ENCODE results near the gene ATXN10. TPM values are rescaled to one million over a fixed set of nuclear protein-coding genes. Genes with fewer than 3 reads are reported as not detected.

Gene ATXN10
- total RNA-seq, 1 donor from 2014 or later: 232 TPM

DNA sequence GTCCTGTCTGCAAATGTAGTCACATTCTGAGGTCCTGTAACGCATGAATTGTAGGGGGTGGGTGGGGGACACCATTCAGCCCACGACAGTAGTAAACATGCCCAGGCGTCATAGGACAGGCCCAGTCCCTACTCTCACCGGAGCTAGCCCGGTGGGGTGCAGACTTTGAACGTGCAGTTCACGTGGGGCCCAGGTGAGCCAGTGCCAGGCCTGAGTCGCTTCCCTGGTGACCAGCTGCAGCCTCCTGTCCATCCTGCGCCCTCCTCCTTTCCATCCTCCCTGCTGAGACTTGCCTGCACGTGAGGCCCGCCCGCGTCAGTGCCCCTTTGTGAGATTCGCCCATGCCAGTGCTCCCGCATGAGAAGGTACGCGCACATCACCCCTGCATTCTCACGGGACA is 188.6 kb downstream of the ATXN10 start:
- Mint-ChIP-seq H3K27me3 (ENCODE audit: low read depth) (peaks cover 22% of the 10 kb centered on the region), H3K4me1 (peaks cover 26% of the 10 kb centered on the region), H3K27ac (ENCODE audit: unreplicated experiment) (no peak overlapping the region), H3K36me3 (ENCODE audit: low read depth) (peaks cover 38% of the 10 kb centered on the region), H3K4me3 (no peak overlapping the region), H3K9me3 (peaks cover 2% of the 10 kb centered on the region)
- TF ChIP-seq CTCF (conservative IDR thresholded peaks at IDR 0.05): no peak
- no peak for DNase-seq (ENCODE audit: low read depth, low spot score)

- H3K9me3 Mint-ChIP-seq: peaks cover 2% of the 10 kb centered on the region
- H3K4me3 Mint-ChIP-seq: no peak overlapping the region
- H3K27me3 Mint-ChIP-seq (ENCODE audit: low read depth): peaks cover 28% of the 10 kb centered on the region
- H3K27ac Mint-ChIP-seq (ENCODE audit: unreplicated experiment): no peak overlapping the region
- H3K36me3 Mint-ChIP-seq (ENCODE audit: low read depth): peaks cover 27% of the 10 kb centered on the region
- DNase-seq (ENCODE audit: low read depth, low spot score): no peak
- no peak for TF ChIP-seq CTCF (conservative IDR thresholded peaks at IDR 0.05)
- peaks cover 24% of the 10 kb centered on the region for H3K4me1 Mint-ChIP-seq
These were observed 189.6 kb downstream of the ATXN10 start for GRCh38 chr22:45861259-45861658.

DNA sequence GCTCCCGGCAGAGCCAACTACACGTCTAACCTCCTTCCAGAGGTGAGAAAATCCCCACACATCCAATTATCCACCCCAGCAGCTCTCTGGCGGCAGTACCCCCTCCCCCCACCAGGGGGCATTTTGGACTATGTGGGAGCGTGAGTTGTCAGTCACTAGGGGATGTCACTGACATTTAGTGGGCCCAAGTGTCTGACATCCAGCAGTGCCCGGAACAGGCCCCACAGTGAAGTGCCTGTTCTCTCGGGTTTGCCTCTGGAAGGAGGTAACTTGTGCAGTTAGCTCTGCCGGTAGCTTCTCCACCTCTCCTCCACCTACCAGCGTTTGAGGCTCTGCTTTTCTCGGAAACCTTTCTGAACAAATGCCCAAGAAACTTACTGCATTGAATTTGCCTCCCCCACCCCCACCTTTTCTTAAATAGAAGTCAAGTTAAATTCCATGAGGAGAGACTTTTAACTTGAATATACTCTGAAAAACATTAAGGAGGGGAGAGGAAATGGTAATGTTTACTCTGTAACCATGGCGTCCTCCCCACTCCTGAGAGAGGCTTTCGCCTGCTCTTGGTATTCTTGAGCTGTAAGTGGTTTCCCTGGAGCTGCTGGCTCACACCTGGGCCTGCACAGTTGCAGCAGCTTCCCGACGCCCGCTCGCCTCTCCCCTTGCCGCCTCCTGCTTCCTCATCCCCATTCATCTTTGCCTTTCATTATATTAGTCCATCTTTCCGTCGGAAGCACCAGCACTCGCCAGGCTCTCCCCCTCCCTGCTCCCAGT is 192.5 kb downstream of the ATXN10 start:
- peaks cover 47% of the 10 kb centered on the region for H3K27me3 Mint-ChIP-seq (ENCODE audit: low read depth)
- H3K4me1 Mint-ChIP-seq: peaks cover 32% of the 10 kb centered on the region
- peak; percentile 94 for TF ChIP-seq CTCF (conservative IDR thresholded peaks at IDR 0.05)
- peak overlapping the region; percentile 49 for H3K4me3 Mint-ChIP-seq
- peaks cover 18% of the 10 kb centered on the region for H3K36me3 Mint-ChIP-seq (ENCODE audit: low read depth)
- H3K27ac Mint-ChIP-seq (ENCODE audit: unreplicated experiment): peak overlapping the region; percentile 67
- peaks cover 2% of the 10 kb centered on the region for H3K9me3 Mint-ChIP-seq
- peak; percentile 93 for DNase-seq (ENCODE audit: low read depth, low spot score)

- Mint-ChIP-seq H3K36me3 (ENCODE audit: low read depth) (peaks cover 18% of the 10 kb centered on the region), H3K9me3 (peaks cover 2% of the 10 kb centered on the region), H3K4me3 (peak overlapping the region; percentile 16), H3K4me1 (peaks cover 32% of the 10 kb centered on the region), H3K27me3 (ENCODE audit: low read depth) (peaks cover 56% of the 10 kb centered on the region), H3K27ac (ENCODE audit: unreplicated experiment) (no peak overlapping the region)
- no peak for DNase-seq (ENCODE audit: low read depth, low spot score)
- no peak for TF ChIP-seq CTCF (conservative IDR thresholded peaks at IDR 0.05)
These were observed 193.4 kb downstream of the ATXN10 start for GRCh38 chr22:45864959-45865476.

- no peak for DNase-seq (ENCODE audit: low read depth, low spot score)
- Mint-ChIP-seq H3K9me3 (peaks cover 2% of the 10 kb centered on the region), H3K36me3 (ENCODE audit: low read depth) (peaks cover 19% of the 10 kb centered on the region), H3K4me1 (peaks cover 32% of the 10 kb centered on the region), H3K27ac (ENCODE audit: unreplicated experiment) (no peak overlapping the region), H3K4me3 (peak overlapping the region; percentile 38), H3K27me3 (ENCODE audit: low read depth) (peaks cover 62% of the 10 kb centered on the region)
- TF ChIP-seq CTCF (conservative IDR thresholded peaks at IDR 0.05): no peak
These were observed 194.0 kb downstream of the ATXN10 start for GRCh38 chr22:45865561-45866125.
